ENCODE data around the gene ZMAT3.
A peak's percentile ranks its signal among the peaks of the same experiment; 100 is the strongest.
"Not testable (repeated sequence)": the region's sequence is repeated elsewhere in the genome, so short reads cannot be mapped to it uniquely, and the experiment has no call there.

ZMAT3 gene

GRCh38 chr3:179071323-179072099 lies at the start of gene ZMAT3:
Gene ZMAT3 (minus strand): TSS chr3:179071809. CDS start chr3:179067752, 4,057 bp downstream.
- Histone ChIP-seq H3K9me3 (ENCODE audit: severe bottlenecking) (no peaks in the 10 kb centered on the region), H3K4me1 (ENCODE audit: insufficient read depth, poor library complexity, severe bottlenecking) (peaks cover 13% of the 10 kb centered on the region), H3K4me3 (ENCODE audit: severe bottlenecking) (peak within 1 kb of the TSS; percentile 77), H3K27me3 (ENCODE audit: insufficient read depth, poor library complexity, severe bottlenecking) (no peaks in the 10 kb centered on the region), H3K27ac (ENCODE audit: poor library complexity, severe bottlenecking) (peak within 1 kb of the TSS; percentile 47), H3K36me3 (ENCODE audit: low read depth) (peaks cover 5% of the 10 kb centered on the region)
- ATAC-seq (ENCODE audit: low read depth) (peak; percentile 83), DNase-seq (ENCODE audit: low spot score) (peak; percentile 82)
- TF ChIP-seq CTCF (IDR thresholded peaks at IDR 0.05; ENCODE audit: poor library complexity, severe bottlenecking) = no peak

- Histone ChIP-seq H3K4me3 (ENCODE audit: severe bottlenecking) (no peak overlapping the region), H3K9me3 (ENCODE audit: severe bottlenecking) (no peaks in the 10 kb centered on the region), H3K27ac (ENCODE audit: poor library complexity, severe bottlenecking) (no peak overlapping the region), H3K36me3 (ENCODE audit: low read depth) (no peaks in the 10 kb centered on the region), H3K4me1 (ENCODE audit: insufficient read depth, poor library complexity, severe bottlenecking) (no peaks in the 10 kb centered on the region), H3K27me3 (ENCODE audit: insufficient read depth, poor library complexity, severe bottlenecking) (no peaks in the 10 kb centered on the region)
- no peak for TF ChIP-seq CTCF (IDR thresholded peaks at IDR 0.05; ENCODE audit: poor library complexity, severe bottlenecking)
- DNase-seq (ENCODE audit: low spot score) (no peak), ATAC-seq (ENCODE audit: low read depth) (no peak)
These were observed 45.2 kb upstream of the ZMAT3 start for GRCh38 chr3:179116816-179117215.

GRCh38 chr3:179115444-179115843 lies 43.8 kb upstream of the ZMAT3 start:
- DNase-seq (ENCODE audit: low spot score); H3K4me1 ChIP-seq (ENCODE audit: insufficient read depth, poor library complexity, severe bottlenecking); H3K9me3 ChIP-seq (ENCODE audit: severe bottlenecking); H3K27ac ChIP-seq (ENCODE audit: poor library complexity, severe bottlenecking); H3K36me3 ChIP-seq (ENCODE audit: low read depth); H3K27me3 ChIP-seq (ENCODE audit: insufficient read depth, poor library complexity, severe bottlenecking); H3K4me3 ChIP-seq (ENCODE audit: severe bottlenecking): not testable (repeated sequence)
- ATAC-seq (ENCODE audit: low read depth) = peak; percentile 29; the same call in 1 of the 3 replicates

- no peak for DNase-seq (ENCODE audit: low spot score)
- no peaks in the 10 kb centered on the region for H3K9me3 ChIP-seq (ENCODE audit: severe bottlenecking)
- no peaks in the 10 kb centered on the region for H3K4me1 ChIP-seq (ENCODE audit: insufficient read depth, poor library complexity, severe bottlenecking)
- ATAC-seq (ENCODE audit: low read depth) = no peak
- H3K27ac ChIP-seq (ENCODE audit: poor library complexity, severe bottlenecking) = no peak overlapping the region
- H3K27me3 ChIP-seq (ENCODE audit: insufficient read depth, poor library complexity, severe bottlenecking) = no peaks in the 10 kb centered on the region
- no peak for TF ChIP-seq CTCF (IDR thresholded peaks at IDR 0.05; ENCODE audit: poor library complexity, severe bottlenecking)
- no peak overlapping the region for H3K4me3 ChIP-seq (ENCODE audit: severe bottlenecking)
- no peaks in the 10 kb centered on the region for H3K36me3 ChIP-seq (ENCODE audit: low read depth)
These were observed 42.3 kb upstream of the ZMAT3 start for GRCh38 chr3:179113903-179114302.

- H3K27ac ChIP-seq (ENCODE audit: poor library complexity, severe bottlenecking) = peak overlapping the region; percentile 55
- H3K4me1 ChIP-seq (ENCODE audit: insufficient read depth, poor library complexity, severe bottlenecking) = no peaks in the 10 kb centered on the region
- H3K27me3 ChIP-seq (ENCODE audit: insufficient read depth, poor library complexity, severe bottlenecking) = no peaks in the 10 kb centered on the region
- H3K4me3 ChIP-seq (ENCODE audit: severe bottlenecking) = no peak overlapping the region
- no peak for TF ChIP-seq CTCF (IDR thresholded peaks at IDR 0.05; ENCODE audit: poor library complexity, severe bottlenecking)
- ATAC-seq (ENCODE audit: low read depth) (peak; percentile 93), DNase-seq (ENCODE audit: low spot score) (no peak)
- no peaks in the 10 kb centered on the region for H3K36me3 ChIP-seq (ENCODE audit: low read depth)
- H3K9me3 ChIP-seq (ENCODE audit: severe bottlenecking) = no peaks in the 10 kb centered on the region
These were observed 36.5 kb upstream of the ZMAT3 start for GRCh38 chr3:179108086-179108485.
